Karpas-422 (cell line): ENCODE data around the gene MRPL47. TPM values are rescaled to one million over a fixed set of nuclear protein-coding genes. Genes with fewer than 3 reads are reported as not detected.

ENCODE experiments used
- DNase-seq: peaks from one replicate; pipeline ENCODE4 v3.0.0-alpha.2; 2015
- H2AFZ ChIP-seq: fragments of 200-600 bp; sonication (generic); 2 replicates; pipeline ENCODE4 v1.6.1; 2014; ENCODE audit warnings: antibody characterized with exemption, low read length, mixed read lengths
- H3K27ac ChIP-seq: fragments of 200-600 bp; sonication (generic); 2 replicates; pipeline ENCODE4 v1.5.1; 2014; ENCODE audit warnings: mild to moderate bottlenecking, low read length, moderate library complexity
- H3K27me3 ChIP-seq: fragments of 200-600 bp; sonication (generic); 2 replicates; pipeline ENCODE4 v1.6.1; 2014; ENCODE audit warnings: low read length, mixed read lengths
- H3K36me3 ChIP-seq: fragments of 200-600 bp; sonication (generic); 2 replicates; pipeline ENCODE4 v1.6.1; 2014; ENCODE audit warnings: low read length, mixed read lengths; ENCODE audit not compliant: insufficient read depth
- H3K4me1 ChIP-seq: fragments of 200-600 bp; sonication (generic); 2 replicates; pipeline ENCODE4 v1.6.1; 2014; ENCODE audit warnings: mild to moderate bottlenecking, low read length, mixed read lengths
- H3K4me2 ChIP-seq: fragments of 200-600 bp; sonication (generic); 2 replicates; pipeline ENCODE4 v1.6.1; 2014; ENCODE audit warnings: low read length, low read depth, mild to moderate bottlenecking; ENCODE audit not compliant: poor library complexity, severe bottlenecking
- H3K4me3 ChIP-seq: fragments of 200-600 bp; sonication (generic); 2 replicates; pipeline ENCODE4 v1.5.1; 2014; ENCODE audit warnings: mild to moderate bottlenecking, antibody characterized with exemption, low read length, mixed read lengths
- H3K79me2 ChIP-seq: fragments of 200-600 bp; sonication (generic); 2 replicates; pipeline ENCODE4 v1.6.1; 2014; ENCODE audit warnings: mild to moderate bottlenecking, low read length, mixed read lengths
- H3K9ac ChIP-seq: fragments of 200-600 bp; sonication (generic); 2 replicates; pipeline ENCODE4 v1.6.0; 2014; ENCODE audit warnings: low read length
- H3K9me2 ChIP-seq: fragments of 200-600 bp; sonication (generic), shearing (Covaris generic); replicated peaks from 2 replicates; pipeline ENCODE4 v1.6.0; 2014; ENCODE audit warnings: mild to moderate bottlenecking, low read length, moderate library complexity; ENCODE audit not compliant: insufficient read depth
- H3K9me3 ChIP-seq: fragments of 300-700, 200-600 bp; sonication (generic); 2 replicates; pipeline ENCODE4 v1.6.1; 2014; ENCODE audit warnings: low read length, mixed read lengths
- H4K20me1 ChIP-seq: fragments of 200-600 bp; sonication (generic); 2 replicates; pipeline ENCODE4 v1.6.1; 2014; ENCODE audit warnings: mild to moderate bottlenecking, antibody characterized with exemption, low read length, low read depth; ENCODE audit not compliant: insufficient read depth
- small RNA-seq: library from RNA; depleted of rRNA; stranded (forward); fragments of <200 nt; gene quantifications from one replicate; pipeline ENCODE3, GENCODE V24; 2014
- total RNA-seq: library from RNA; depleted of rRNA; stranded (reverse); fragments of >200 nt; shearing (Covaris generic); gene quantifications from 2 replicates; pipeline ENCODE4 v1.2.3, GENCODE V29; 2014; ENCODE audit warnings: low replicate concordance; rRNA removed

The MRPL47 gene
- total RNA-seq, 1 experiment from 2014 or later: 37.3 TPM

DNA sequence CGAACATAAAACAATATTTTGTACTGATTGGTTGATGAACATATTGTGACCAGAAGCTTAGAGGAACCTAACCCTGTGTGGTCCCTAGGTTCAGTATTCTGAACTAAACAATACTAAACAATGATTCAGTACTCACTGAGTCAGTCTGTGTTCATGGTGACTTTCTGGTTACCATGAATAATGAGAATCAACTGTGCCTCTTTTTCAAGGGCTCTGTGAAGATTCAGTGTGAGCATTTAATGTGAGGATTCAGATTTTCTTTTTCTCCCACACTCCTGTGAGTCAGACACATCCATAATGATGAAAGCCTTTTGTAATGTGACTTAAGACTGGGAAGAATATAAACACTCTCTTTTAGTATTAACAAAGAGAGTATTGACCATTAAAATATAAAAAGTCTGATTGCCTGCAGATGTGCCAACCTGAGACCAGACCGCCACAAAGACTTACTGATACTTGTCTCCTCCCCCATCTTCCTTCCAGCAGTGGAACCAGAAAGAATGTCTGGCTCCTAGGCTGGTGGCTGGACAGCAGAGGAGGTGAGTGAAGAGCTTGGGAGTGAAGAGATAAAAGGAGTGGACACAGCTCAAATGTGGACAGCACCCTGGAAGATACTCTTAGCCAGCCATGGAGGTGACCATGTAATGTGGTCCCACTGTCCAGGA lies 59.3 kb downstream of the MRPL47 start:
- no peak for DNase-seq
- no peaks in the 10 kb centered on the region for H3K27me3 ChIP-seq
- H4K20me1 ChIP-seq: no peaks in the 10 kb centered on the region
- no peaks in the 10 kb centered on the region for H3K9me3 ChIP-seq
- H2AFZ ChIP-seq: no peak overlapping the region
- H3K79me2 ChIP-seq: no peaks in the 10 kb centered on the region
- H3K4me1 ChIP-seq: no peaks in the 10 kb centered on the region
- H3K9ac ChIP-seq: no peak overlapping the region
- H3K27ac ChIP-seq: no peak overlapping the region
- H3K4me3 ChIP-seq: no peak overlapping the region
- no peaks in the 10 kb centered on the region for H3K36me3 ChIP-seq
- H3K4me2 ChIP-seq: no peak overlapping the region
- no peaks in the 10 kb centered on the region for H3K9me2 ChIP-seq

GRCh38 chr3:179542375-179542774 lies 62.1 kb downstream of the MRPL47 start:
- Histone ChIP-seq H3K4me3 (no peak overlapping the region), H3K9me3 (no peaks in the 10 kb centered on the region), H3K36me3 (no peaks in the 10 kb centered on the region), H3K9me2 (no peaks in the 10 kb centered on the region), H2AFZ (no peak overlapping the region), H3K9ac (no peak overlapping the region), H4K20me1 (no peaks in the 10 kb centered on the region), H3K79me2 (no peaks in the 10 kb centered on the region), H3K4me1 (no peaks in the 10 kb centered on the region), H3K27ac (no peak overlapping the region), H3K27me3 (no peaks in the 10 kb centered on the region), H3K4me2 (no peak overlapping the region)
- no peak for DNase-seq

- Histone ChIP-seq H3K9ac (no peak overlapping the region), H2AFZ (no peak overlapping the region), H3K4me1 (no peaks in the 10 kb centered on the region), H3K4me3 (no peak overlapping the region), H4K20me1 (no peaks in the 10 kb centered on the region), H3K27ac (no peak overlapping the region), H3K36me3 (no peaks in the 10 kb centered on the region), H3K79me2 (no peaks in the 10 kb centered on the region), H3K4me2 (no peak overlapping the region), H3K9me3 (no peaks in the 10 kb centered on the region), H3K9me2 (no peaks in the 10 kb centered on the region), H3K27me3 (no peaks in the 10 kb centered on the region)
- DNase-seq: no peak
Measured at GRCh38 chr3:179541596-179541995, 62.8 kb downstream of the MRPL47 start.

DNA sequence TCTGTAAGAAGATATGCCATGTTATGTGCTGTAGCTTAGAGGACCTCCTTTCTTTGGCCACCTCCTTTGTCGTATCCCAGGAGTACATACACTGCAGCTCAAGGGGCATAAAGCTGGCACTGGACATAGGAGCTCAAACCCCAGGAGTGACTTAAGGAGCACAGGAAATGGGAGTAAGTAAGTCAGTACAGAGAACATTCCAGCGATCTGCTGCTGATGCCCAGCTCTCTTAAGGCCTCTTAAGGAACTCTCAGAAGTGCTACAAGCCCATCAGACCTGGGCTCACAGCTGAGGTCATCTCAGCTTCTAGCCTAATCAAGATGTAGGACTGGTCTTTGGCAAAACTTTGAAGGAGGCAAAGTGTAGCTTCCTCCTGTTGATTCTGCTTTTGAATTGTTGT lies 63.3 kb downstream of the MRPL47 start:
- Histone ChIP-seq H3K4me2 (no peak overlapping the region), H3K9me2 (no peaks in the 10 kb centered on the region), H2AFZ (no peak overlapping the region), H3K9me3 (no peaks in the 10 kb centered on the region), H3K4me3 (no peak overlapping the region), H3K79me2 (no peaks in the 10 kb centered on the region), H3K4me1 (no peaks in the 10 kb centered on the region), H3K36me3 (no peaks in the 10 kb centered on the region), H3K9ac (no peak overlapping the region), H3K27ac (no peak overlapping the region), H4K20me1 (no peaks in the 10 kb centered on the region), H3K27me3 (no peaks in the 10 kb centered on the region)
- DNase-seq: peak; percentile 31

Small RNA genes lying within 50 kb of the gene (small RNA-seq; reads per million reads assigned to genes)
- gene AC090425.1 (not detected), gene RF01210 (0.20 reads per million)

Other genes with a start within 250 kb of the MRPL47 start
- gene GNB4, start 153.2 kb downstream of the MRPL47 start, total RNA-seq: 0.18 and 0.78 TPM in 2 replicates
- 50.9 and 68.6 TPM in 2 replicates for gene ACTL6A, start 41.7 kb downstream of the MRPL47 start, total RNA-seq
- 132 and 137 TPM in 2 replicates for gene NDUFB5, start 156 bp upstream of the MRPL47 start, total RNA-seq
- gene USP13, start 48.4 kb upstream of the MRPL47 start, total RNA-seq: 17.5 and 22.1 TPM in 2 replicates